ENCODE data around the gene RABEP1.
A peak's percentile ranks its signal among the peaks of the same experiment; 100 is the strongest.

Gene RABEP1

GRCh38 chr17:5247621-5248020, 34.5 kb upstream of the RABEP1 start:
- Histone ChIP-seq H3K27me3 (ENCODE audit: control insufficient read depth, insufficient read depth, low read length) (no peaks in the 10 kb centered on the region), H3K36me3 (ENCODE audit: control insufficient read depth, insufficient read depth, low read length) (no peaks in the 10 kb centered on the region), H3K9me3 (ENCODE audit: control insufficient read depth, insufficient read depth, low read length) (no peaks in the 10 kb centered on the region), H3K27ac (ENCODE audit: low read length) (no peak overlapping the region), H3K4me1 (ENCODE audit: control insufficient read depth, insufficient read depth, low read length) (no peaks in the 10 kb centered on the region), H3K4me3 (ENCODE audit: low read length) (no peak overlapping the region)
- no peak for DNase-seq (ENCODE audit: low read depth, low spot score)
- WGBS (ENCODE audit: insufficient coverage, insufficient read length) = no CpG with 5 or more reads among the region's 8 CpGs

DNA sequence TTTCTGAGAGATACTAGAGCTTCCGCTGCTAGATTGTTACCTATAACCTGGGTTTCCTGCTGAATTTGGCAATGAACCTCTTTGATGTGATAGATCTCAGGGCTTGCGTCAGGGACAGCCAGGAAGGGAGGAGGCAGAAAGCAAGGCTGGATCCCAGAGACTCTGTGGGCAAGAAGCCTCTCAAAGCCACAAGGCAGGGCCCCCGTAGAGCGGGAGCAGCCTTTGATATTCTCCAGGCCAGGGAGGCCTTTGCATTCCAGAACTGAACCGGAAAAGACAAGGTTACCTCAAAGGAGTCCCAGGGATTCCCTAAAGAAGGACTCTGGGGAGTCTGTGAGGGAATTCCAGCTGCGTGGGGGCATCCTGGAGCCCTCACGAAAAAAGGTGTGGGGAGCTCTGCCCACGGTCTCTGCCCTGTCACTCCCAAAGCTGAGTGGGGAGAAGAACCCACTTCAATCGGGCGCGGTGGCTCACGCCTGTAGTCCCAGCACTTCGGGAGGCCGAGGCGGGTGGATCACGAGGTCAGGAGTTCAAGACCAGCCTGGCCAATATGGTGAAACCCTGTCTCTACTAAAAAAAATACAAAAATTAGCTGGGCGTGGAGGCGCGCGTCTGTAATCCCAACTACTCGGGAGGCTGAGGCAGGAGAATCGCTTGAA, 33.1 kb upstream of the RABEP1 start:
- Histone ChIP-seq H3K27me3 (ENCODE audit: control insufficient read depth, insufficient read depth, low read length) (no peaks in the 10 kb centered on the region), H3K36me3 (ENCODE audit: control insufficient read depth, insufficient read depth, low read length) (no peaks in the 10 kb centered on the region), H3K9me3 (ENCODE audit: control insufficient read depth, insufficient read depth, low read length) (no peaks in the 10 kb centered on the region), H3K4me3 (ENCODE audit: low read length) (no peak overlapping the region), H3K4me1 (ENCODE audit: control insufficient read depth, insufficient read depth, low read length) (no peaks in the 10 kb centered on the region), H3K27ac (ENCODE audit: low read length) (no peak overlapping the region)
- WGBS (ENCODE audit: insufficient coverage, insufficient read length) = no CpG with 5 or more reads among the region's 22 CpGs
- no peak for DNase-seq (ENCODE audit: low read depth, low spot score)

DNA sequence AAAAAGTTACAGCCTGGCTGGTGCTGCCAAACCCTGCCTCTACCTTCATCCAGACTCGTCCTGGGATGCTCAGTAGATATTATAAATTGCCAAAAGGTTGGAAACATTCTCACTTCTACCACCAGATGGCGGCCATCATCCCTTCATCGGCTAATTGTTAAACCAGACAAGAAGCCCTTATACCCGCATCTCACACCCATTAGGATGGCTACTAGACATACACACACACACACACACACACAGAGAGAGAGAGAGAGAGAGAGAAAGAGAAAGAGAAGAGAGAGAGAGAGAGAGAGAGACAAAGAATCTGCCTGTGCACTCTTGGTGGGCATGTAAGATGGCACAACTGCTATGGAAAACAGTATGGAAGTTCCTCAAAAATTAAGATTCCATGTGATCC, 32.5 kb upstream of the RABEP1 start:
- no peaks in the 10 kb centered on the region for H3K9me3 ChIP-seq (ENCODE audit: control insufficient read depth, insufficient read depth, low read length)
- no peaks in the 10 kb centered on the region for H3K4me1 ChIP-seq (ENCODE audit: control insufficient read depth, insufficient read depth, low read length)
- no peak overlapping the region for H3K4me3 ChIP-seq (ENCODE audit: low read length)
- no CpG with 5 or more reads among the region's 4 CpGs for WGBS (ENCODE audit: insufficient coverage, insufficient read length)
- no peaks in the 10 kb centered on the region for H3K27me3 ChIP-seq (ENCODE audit: control insufficient read depth, insufficient read depth, low read length)
- no peak overlapping the region for H3K27ac ChIP-seq (ENCODE audit: low read length)
- DNase-seq (ENCODE audit: low read depth, low spot score) = peak; percentile 50
- no peaks in the 10 kb centered on the region for H3K36me3 ChIP-seq (ENCODE audit: control insufficient read depth, insufficient read depth, low read length)

- no peaks in the 10 kb centered on the region; the same call in 1 of the 2 replicates for H3K4me1 ChIP-seq (ENCODE audit: control insufficient read depth, insufficient read depth, low read length)
- H3K4me3 ChIP-seq (ENCODE audit: low read length) = no peak overlapping the region
- H3K9me3 ChIP-seq (ENCODE audit: control insufficient read depth, insufficient read depth, low read length) = no peaks in the 10 kb centered on the region
- H3K27ac ChIP-seq (ENCODE audit: low read length) = no peak overlapping the region
- no peak for DNase-seq (ENCODE audit: low read depth, low spot score)
- no peaks in the 10 kb centered on the region for H3K27me3 ChIP-seq (ENCODE audit: control insufficient read depth, insufficient read depth, low read length)
- H3K36me3 ChIP-seq (ENCODE audit: control insufficient read depth, insufficient read depth, low read length) = no peaks in the 10 kb centered on the region
- WGBS (ENCODE audit: insufficient coverage, insufficient read length) = no CpG with 5 or more reads among the region's 7 CpGs
Measured at GRCh38 chr17:5254414-5254813, 27.7 kb upstream of the RABEP1 start.

GRCh38 chr17:5254903-5255521, 27.1 kb upstream of the RABEP1 start:
- no peaks in the 10 kb centered on the region for H3K9me3 ChIP-seq (ENCODE audit: control insufficient read depth, insufficient read depth, low read length)
- no peak for DNase-seq (ENCODE audit: low read depth, low spot score)
- no peaks in the 10 kb centered on the region; the same call in 1 of the 2 replicates for H3K4me1 ChIP-seq (ENCODE audit: control insufficient read depth, insufficient read depth, low read length)
- no peak overlapping the region for H3K4me3 ChIP-seq (ENCODE audit: low read length)
- WGBS (ENCODE audit: insufficient coverage, insufficient read length) = no CpG with 5 or more reads among the region's 5 CpGs
- H3K36me3 ChIP-seq (ENCODE audit: control insufficient read depth, insufficient read depth, low read length) = no peaks in the 10 kb centered on the region
- no peaks in the 10 kb centered on the region for H3K27me3 ChIP-seq (ENCODE audit: control insufficient read depth, insufficient read depth, low read length)
- no peak overlapping the region for H3K27ac ChIP-seq (ENCODE audit: low read length)

DNA sequence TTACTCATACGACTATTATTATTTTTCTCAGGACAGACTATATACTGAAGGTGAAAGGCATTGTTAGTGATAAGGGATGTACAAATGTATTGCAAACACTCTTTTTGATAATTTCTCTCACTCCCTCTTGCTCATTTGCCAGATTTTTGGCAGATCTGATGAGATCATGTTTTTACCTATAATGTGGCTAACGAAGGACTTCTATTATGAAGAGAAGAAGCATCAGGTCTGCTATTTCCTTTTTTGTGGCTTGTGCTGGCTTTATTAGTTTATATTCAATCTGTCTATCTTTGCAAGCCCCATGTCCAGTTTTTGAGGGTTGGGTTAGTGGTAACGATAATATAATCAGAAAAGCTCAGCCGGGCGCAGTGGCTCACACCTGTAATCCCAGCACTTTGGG, 25.0 kb upstream of the RABEP1 start:
- Histone ChIP-seq H3K27me3 (ENCODE audit: control insufficient read depth, insufficient read depth, low read length) (no peaks in the 10 kb centered on the region), H3K27ac (ENCODE audit: low read length) (no peak overlapping the region), H3K4me3 (ENCODE audit: low read length) (no peak overlapping the region), H3K36me3 (ENCODE audit: control insufficient read depth, insufficient read depth, low read length) (no peaks in the 10 kb centered on the region), H3K4me1 (ENCODE audit: control insufficient read depth, insufficient read depth, low read length) (no peaks in the 10 kb centered on the region; the same call in 1 of the 2 replicates), H3K9me3 (ENCODE audit: control insufficient read depth, insufficient read depth, low read length) (no peaks in the 10 kb centered on the region)
- WGBS (ENCODE audit: insufficient coverage, insufficient read length) = 100% methylated on average over 1 of the region's 5 CpGs
- DNase-seq (ENCODE audit: low read depth, low spot score) = no peak

DNA sequence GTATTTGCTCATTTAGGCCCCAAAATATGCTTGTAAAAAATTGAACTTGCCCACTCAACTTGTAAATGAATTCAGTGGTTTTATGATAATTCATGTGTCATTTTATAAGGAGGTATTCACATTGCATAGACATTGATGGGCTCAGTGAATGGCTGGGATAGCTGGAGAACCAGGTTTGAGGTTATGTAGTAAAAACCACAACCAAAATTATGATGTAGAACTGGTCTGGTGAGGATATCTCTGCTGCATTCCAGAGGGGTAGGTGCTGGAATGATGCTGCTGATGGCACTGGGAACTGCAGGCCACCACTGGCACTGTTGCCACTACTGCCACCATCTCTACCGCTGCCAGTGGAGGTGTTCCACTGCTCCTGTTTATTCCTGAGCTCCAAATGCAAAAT, 21.5 kb upstream of the RABEP1 start:
- H3K4me3 ChIP-seq (ENCODE audit: low read length) = no peak overlapping the region
- no CpG with 5 or more reads among the region's 1 CpG for WGBS (ENCODE audit: insufficient coverage, insufficient read length)
- no peaks in the 10 kb centered on the region for H3K27me3 ChIP-seq (ENCODE audit: control insufficient read depth, insufficient read depth, low read length)
- H3K4me1 ChIP-seq (ENCODE audit: control insufficient read depth, insufficient read depth, low read length) = no peaks in the 10 kb centered on the region
- no peak for DNase-seq (ENCODE audit: low read depth, low spot score)
- H3K27ac ChIP-seq (ENCODE audit: low read length) = no peak overlapping the region
- no peaks in the 10 kb centered on the region for H3K36me3 ChIP-seq (ENCODE audit: control insufficient read depth, insufficient read depth, low read length)
- no peaks in the 10 kb centered on the region for H3K9me3 ChIP-seq (ENCODE audit: control insufficient read depth, insufficient read depth, low read length)

DNA sequence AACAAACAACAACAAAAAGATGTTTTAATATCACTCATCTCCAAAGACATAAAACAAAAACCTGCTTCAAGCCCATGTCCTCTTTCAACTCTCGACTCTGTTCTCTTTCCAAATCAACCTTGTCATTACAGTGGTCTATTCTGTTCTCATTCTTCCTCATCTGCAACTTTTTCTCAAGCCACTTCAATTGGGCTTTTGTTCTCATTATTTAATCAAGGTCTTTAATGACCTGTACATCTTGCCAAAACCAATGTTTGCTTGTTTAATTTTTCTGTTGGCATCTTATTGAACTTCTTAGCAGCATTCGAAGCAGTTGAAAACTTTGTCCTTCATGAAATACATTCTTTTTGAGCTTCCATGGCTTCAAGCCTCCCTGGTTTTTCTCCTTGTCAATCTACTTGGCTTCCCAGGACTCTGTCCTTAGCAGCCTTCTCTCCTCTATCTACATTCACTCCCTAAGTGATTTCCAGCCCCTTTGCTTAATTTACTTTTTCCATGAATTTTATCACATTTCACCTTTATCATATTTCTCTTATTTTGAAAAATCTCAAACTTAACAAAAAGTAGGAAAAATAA, 19.6 kb upstream of the RABEP1 start:
- Histone ChIP-seq H3K36me3 (ENCODE audit: control insufficient read depth, insufficient read depth, low read length) (no peaks in the 10 kb centered on the region), H3K9me3 (ENCODE audit: control insufficient read depth, insufficient read depth, low read length) (no peaks in the 10 kb centered on the region), H3K4me3 (ENCODE audit: low read length) (no peak overlapping the region), H3K27ac (ENCODE audit: low read length) (no peak overlapping the region), H3K4me1 (ENCODE audit: control insufficient read depth, insufficient read depth, low read length) (no peaks in the 10 kb centered on the region), H3K27me3 (ENCODE audit: control insufficient read depth, insufficient read depth, low read length) (no peaks in the 10 kb centered on the region)
- WGBS (ENCODE audit: insufficient coverage, insufficient read length) = no CpG with 5 or more reads among the region's 2 CpGs
- no peak for DNase-seq (ENCODE audit: low read depth, low spot score)

DNA sequence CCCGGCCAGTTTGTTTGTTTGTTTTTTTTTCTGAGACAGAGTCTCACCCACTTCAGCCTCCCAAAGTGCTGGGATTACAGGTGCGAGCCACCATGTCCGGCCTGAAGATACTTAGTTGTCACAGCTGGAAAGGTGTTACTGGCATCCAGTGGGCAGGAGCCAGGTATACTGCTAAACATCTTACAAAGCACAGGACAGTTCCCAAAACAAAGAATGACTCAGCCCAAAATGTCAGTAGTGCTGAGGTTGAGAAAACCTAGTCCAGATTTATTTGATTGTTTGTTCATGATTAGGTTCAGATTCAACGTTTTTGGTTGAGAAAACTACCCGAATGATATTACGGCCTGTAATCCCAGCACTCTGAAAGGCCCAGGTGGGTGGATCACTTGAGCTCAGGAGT, 18.6 kb upstream of the RABEP1 start:
- H3K27me3 ChIP-seq (ENCODE audit: control insufficient read depth, insufficient read depth, low read length) = no peaks in the 10 kb centered on the region
- WGBS (ENCODE audit: insufficient coverage, insufficient read length) = no CpG with 5 or more reads among the region's 6 CpGs
- DNase-seq (ENCODE audit: low read depth, low spot score) = no peak
- H3K36me3 ChIP-seq (ENCODE audit: control insufficient read depth, insufficient read depth, low read length) = no peaks in the 10 kb centered on the region
- H3K9me3 ChIP-seq (ENCODE audit: control insufficient read depth, insufficient read depth, low read length) = no peaks in the 10 kb centered on the region
- H3K4me3 ChIP-seq (ENCODE audit: low read length) = no peak overlapping the region
- no peak overlapping the region for H3K27ac ChIP-seq (ENCODE audit: low read length)
- no peaks in the 10 kb centered on the region for H3K4me1 ChIP-seq (ENCODE audit: control insufficient read depth, insufficient read depth, low read length)

- no peaks in the 10 kb centered on the region for H3K27me3 ChIP-seq (ENCODE audit: control insufficient read depth, insufficient read depth, low read length)
- H3K9me3 ChIP-seq (ENCODE audit: control insufficient read depth, insufficient read depth, low read length) = no peaks in the 10 kb centered on the region
- H3K27ac ChIP-seq (ENCODE audit: low read length) = no peak overlapping the region
- no peak for DNase-seq (ENCODE audit: low read depth, low spot score)
- no CpG with 5 or more reads among the region's 3 CpGs for WGBS (ENCODE audit: insufficient coverage, insufficient read length)
- H3K36me3 ChIP-seq (ENCODE audit: control insufficient read depth, insufficient read depth, low read length) = no peaks in the 10 kb centered on the region
- no peaks in the 10 kb centered on the region for H3K4me1 ChIP-seq (ENCODE audit: control insufficient read depth, insufficient read depth, low read length)
- no peak overlapping the region for H3K4me3 ChIP-seq (ENCODE audit: low read length)
Measured at GRCh38 chr17:5264893-5265292, 17.2 kb upstream of the RABEP1 start.

All from iPS DF 6.9 (cell line).